SH-SY5Y (cell line): ENCODE results near the gene CCDC157.

Experiments used
- GATA2 ChIP-seq: IDR thresholded peaks from 2 replicates; pipeline ENCODE4 v1.6.1; 2011; ENCODE audit warnings: mild to moderate bottlenecking, low read depth, low read length
- GATA3 ChIP-seq: IDR thresholded peaks from 2 replicates; pipeline ENCODE4 v1.6.1; 2011; ENCODE audit warnings: low read depth, mild to moderate bottlenecking, low read length, moderate library complexity

- TF ChIP-seq GATA3, result no peak
- TF ChIP-seq GATA2, result no peak
Measured at GRCh38 chr22:30315962-30316576, 40.7 kb upstream of the CCDC157 start.
